Tongue (tissue), 2 donors: ENCODE data around the gene TMEM123. TPM values are rescaled to one million over a fixed set of nuclear protein-coding genes. Genes with fewer than 3 reads are reported as not detected.
A peak's percentile ranks its signal among the peaks of the same experiment; 100 is the strongest.

Experiments
- DNase-seq: peaks from one replicate; pipeline ENCODE4 v3.0.0-alpha.2; 2015
- total RNA-seq: library from RNA; depleted of rRNA; stranded (reverse); fragments of >200 nt; gene quantifications from one replicate; pipeline ENCODE4 v1.2.3, GENCODE V29; 2014

TMEM123 gene
- total RNA-seq, 1 donor from 2014 or later = 156 TPM

DNA sequence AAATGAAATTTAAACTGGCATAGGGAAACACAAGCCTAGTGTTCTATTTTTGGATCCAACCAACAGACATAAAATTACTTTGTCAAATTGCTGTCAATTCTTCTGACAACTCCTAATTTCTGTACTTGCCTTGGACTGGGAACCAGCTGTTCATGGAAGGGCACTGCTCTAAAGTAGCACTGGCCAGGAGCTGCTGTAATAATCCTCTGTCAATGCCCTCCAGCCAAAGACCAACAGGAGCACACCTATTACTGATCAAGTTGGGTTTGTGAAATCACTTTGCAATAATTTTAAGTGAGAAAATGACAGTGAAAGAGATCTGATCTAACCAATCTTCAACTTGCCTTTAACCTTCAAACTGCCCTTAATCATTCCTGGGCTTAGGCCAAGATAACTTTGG is 18.9 kb upstream of the TMEM123 start:
- DNase-seq = no peak

DNA sequence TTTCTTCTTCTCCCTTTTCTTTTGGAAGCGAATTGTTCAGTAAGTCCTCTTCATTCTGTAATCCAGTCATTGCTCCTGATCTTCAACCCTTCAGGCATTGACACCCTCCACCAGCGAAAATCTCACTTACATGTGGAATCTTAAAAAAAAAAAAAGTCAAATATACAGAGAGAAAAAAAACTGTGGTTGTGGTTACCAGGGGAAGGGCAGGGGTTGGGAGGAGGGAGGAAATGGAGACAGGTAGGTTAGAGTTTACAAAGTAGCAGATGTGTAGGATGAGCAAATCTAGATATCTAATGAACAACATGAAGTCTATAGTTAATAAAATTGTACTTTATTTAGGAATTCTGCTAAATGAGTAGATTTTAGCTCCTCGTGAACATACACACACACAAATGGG is 17.7 kb upstream of the TMEM123 start:
- no peak for DNase-seq

DNA sequence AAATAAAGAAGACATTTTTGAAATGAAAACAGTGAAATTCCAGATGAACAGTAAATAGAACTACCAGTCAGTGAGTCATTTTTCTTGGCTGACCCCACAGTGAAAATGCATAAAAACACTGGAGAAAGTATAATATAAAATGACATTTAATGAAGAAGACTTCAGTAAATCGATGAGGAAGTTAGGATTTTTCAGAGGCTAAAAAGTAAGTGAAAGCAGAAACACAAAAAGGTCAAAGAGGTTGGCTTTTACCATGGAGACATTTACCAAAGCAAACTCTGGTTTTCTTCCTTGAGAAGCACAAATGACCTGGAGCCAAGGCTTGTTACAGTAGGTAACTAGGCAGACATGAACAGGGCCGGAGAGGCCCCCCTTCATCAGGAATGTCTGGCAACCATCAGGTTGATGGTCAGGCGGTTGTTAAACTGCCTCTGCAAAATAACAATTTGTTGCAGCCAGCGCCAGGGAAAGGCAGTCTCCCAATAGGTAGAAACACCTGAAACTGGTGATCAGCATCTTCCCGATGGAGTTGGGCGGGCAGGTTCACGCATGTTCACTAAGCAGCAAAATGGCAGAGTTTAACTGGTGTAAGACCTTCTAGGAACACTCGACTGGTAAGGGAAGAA is 16.7 kb upstream of the TMEM123 start:
- DNase-seq = peak; percentile 65

DNA sequence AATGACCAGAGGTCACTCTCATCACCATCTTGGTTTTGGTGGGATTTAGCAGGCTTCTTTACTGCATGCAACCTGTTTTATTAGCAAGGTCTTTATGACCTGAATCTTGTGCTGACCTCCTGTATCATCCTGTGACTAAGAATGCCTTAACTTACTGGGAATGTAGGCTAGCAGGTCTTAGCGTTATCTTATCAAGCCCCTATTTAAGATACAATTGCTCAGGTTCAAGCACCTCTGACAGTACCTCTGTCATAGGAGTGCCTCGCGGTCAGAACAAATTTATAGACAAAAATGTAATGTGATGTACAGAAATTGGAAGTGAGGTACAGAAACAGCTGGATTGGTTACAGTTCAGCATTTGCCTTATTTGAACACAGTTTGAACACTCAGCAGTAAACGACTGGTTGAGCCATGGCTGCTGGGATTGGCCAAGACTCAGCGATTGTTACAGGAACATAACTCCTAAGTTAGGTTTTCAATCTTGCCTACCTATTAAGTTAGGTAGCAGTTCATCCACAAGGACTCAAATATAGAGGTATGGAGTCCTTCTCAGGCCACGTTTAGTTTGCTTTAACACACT is 16.1 kb upstream of the TMEM123 start:
- no peak for DNase-seq

DNA sequence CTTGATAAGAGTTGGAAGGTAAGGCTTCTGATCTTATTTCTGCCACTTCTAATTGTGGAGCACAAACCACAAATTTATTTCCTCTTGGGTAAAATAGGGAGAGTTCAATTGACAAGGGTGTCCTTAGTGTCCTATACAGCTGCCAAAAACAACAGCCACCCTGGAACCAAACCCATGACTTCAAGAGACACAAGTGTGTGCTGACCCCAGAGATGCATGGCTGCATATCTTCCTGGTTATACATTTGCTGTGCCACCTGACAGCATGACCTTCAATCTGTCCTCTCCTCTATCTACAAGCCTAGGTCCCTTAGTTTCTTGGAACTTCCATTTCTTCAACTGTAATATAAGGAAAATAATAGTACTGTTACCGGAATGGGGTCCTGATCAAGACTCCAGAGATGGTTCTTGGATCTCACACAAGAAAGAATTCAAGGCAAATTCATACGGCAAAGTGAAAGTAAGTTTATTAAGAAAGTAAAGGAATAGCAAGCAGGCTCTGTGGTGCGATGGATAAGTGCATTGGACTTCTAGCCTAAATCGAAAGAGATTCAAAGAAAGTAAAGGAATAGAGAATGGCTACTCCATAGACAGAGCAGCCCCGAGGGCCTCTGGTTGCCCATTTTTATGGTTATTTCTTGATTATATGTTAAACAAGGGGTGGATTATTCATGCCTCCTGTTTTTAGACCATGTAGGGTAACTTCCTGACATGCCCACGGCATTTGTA is 15.5 kb upstream of the TMEM123 start:
- DNase-seq = no peak

DNA sequence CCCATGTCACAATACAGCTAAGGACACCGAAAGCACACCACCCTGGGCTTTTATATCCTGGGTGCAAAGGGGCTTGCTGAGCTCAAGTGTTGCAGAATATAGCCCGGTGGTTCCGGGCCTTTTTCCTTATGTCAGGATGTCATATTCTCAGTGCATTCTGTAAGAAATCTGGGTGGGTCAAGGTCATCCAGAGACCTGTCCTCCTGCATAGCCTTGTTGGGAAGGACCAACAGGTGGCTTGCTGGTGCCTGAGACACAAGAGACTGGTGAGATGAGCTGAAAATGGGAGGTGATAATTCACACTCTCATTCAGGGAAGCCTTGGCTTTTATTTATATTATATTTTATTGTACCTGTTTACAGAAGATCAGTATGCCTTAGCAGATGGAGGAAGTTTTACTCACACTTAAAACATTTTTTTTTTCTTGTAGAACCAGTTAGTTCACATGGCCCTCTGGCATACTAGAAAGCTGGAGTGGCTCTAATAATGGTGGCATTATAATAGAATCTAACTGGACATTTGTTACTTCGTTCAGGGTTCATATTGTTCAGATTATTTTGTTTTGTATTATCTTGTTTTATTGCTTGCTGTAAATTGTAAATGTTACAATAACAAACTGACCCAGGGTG is 14.6 kb upstream of the TMEM123 start:
- DNase-seq = no peak

DNA sequence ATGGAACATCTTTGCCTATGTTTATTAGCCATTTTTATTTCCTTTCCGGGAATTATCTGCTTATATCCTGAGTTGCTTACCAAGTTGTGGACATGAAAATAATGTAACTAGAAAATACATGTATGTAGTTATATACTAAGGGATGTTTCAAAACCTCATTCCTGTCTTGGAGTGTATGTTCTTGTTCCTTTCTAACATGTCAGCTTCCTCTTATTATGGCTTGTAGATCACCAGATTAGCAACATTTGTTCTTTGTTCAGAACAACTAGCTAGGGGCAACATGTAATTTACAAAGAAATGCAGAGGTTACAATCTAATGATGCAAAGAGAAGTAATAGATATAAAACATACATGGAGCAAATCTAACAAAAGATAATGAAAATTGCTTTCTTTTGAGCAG is 13.1 kb upstream of the TMEM123 start:
- DNase-seq = no peak

DNA sequence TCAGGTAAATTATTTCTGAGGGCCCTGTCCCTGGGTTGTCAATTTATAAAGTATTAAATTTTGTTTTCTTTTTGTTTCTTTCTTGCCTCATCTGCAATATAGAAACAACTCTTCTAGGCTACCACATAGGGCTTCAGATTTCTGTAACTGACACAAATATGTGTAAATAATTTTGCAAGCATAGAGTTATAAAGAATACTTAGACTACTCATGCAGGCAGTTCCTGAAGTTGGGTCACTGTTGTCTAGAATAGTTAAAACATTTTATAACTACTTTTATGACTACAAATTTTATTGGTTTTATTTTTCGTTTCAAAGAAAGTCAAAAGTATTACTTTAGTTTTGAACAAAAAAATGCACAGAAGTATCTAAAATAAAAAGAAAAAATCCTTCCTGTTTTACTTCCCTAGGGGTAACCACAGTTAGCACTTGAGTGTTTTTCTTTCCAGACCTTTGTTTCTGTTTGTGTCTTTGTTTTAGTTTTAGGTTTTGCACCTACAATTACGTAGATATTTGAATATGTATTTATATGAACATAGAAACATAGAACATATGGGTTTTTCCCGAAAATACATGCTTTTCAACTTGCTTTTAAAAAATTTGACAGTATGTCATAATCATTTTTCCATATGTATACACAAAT is 12.4 kb upstream of the TMEM123 start:
- DNase-seq = no peak

DNA sequence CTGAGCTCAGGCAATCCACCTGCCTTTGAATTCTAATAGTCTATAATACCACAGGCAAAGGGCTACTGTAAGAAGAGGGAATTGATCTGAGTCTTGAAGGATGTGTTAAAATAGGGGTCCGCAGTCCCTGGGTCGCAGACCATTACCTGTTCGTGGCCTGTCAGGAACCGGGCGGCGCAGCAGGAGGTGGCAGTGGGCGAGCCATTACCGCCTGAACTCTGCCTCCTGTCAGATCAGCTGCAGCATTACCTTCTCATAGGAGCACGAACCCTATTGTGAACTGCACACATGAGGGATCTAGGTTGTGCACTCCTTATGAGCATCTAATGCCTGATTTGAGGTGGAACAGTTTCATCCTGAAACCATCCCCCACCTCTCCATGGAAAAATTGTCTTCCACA is 11.5 kb upstream of the TMEM123 start:
- no peak for DNase-seq

DNA sequence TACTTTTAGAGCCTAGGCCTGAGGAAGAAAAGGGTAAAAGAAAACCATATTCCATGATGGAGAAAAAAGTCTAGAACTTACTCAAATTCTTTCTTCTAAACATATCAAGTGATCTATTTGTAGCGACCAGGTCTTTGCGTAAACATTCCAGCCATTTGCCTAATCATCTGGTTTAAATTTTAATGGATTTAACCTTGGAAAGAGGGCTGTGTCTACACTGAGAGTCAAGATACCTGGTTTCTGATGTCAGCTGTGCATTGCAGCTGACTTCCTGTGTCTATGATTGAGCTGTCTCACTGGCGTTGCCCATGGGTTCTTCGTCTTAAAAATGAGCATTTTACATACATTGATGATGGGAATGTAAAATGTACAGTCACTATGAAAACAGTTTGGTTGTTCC is 10.0 kb upstream of the TMEM123 start:
- DNase-seq = no peak

DNA sequence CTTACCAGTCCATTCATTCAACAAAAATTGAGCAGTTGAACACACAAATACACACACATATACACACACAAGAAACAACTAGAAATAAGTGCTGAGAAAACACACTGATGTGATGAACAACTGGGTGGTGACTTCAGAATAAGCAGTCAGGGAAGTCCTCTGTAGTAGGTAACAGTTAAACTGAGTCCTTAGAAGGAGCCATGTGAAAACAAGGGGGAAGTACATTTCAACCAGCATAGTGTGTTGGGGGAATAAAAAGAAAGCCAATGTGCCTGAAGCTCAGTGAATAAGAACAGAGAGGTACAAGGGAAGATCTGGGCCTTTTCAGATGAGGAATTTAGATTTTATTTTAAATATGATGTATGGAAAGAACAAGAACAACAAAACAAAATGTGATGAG is 6.8 kb upstream of the TMEM123 start:
- DNase-seq = no peak

DNA sequence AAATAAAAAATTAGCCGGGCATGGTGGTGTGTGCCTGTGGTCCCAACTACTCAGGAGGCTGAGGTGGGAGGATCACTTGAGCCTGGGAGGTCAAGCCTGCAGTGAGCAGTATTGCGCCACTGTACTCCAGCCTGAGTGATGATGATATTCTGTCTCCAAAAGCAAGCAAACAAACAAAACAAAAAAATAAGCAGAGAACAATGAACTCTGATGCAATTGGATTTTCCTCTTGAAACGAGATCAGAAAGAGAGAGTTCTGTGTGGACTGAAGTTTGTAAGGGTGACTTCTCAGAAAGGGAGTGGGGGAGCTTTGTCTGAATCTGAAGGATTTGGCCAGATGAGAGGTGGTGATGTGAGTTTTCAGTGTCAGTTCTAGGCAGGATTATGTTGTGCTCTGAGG is 6.0 kb upstream of the TMEM123 start:
- no peak for DNase-seq

DNA sequence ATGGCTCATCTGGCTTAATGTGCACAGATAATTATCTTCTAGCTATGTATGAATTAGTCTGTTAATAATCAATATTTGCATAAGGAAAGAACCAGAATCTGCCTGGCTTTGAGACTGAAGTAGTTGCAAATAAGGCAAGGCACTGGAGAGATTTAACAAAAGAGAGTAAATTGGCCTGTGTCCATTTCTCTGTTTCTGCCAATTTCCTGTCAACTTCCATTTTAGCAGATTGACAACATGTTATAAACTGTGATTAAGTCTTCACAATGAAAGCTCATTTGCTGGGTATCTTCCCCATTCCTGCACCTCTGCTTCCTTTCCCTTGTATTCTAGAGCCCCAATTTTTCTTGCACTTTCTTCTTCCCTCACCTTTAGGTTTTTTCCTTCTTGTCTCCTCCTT is 5.3 kb upstream of the TMEM123 start:
- DNase-seq = peak; percentile 43

DNA sequence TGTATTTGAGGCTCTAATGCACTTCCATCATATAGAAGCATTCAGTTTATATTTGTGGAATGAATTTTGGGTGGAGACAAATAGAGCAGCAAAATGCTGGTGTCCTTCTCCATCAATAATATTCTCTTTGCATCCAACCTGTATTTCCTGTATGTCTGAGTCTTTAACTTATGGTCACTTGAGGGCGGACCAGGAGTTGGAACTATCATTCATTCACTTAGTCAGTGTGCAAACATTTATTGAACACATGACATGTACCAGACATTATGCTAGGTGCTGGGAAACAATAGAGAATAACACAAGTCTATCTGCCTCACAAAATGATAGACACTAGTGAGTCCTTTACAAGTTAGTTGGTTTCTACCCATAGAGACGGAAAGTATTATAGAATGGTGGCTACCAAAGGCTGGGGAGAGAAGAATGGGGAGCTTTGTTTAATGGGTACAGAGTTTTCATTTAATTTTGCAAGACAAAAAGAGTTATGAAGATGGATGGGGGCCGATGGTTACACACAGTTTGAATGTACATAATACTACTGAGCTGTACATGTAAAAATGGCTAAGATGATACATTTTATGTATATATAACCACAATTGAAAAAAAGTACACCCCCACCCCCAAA is 4.6 kb upstream of the TMEM123 start:
- no peak for DNase-seq

DNA sequence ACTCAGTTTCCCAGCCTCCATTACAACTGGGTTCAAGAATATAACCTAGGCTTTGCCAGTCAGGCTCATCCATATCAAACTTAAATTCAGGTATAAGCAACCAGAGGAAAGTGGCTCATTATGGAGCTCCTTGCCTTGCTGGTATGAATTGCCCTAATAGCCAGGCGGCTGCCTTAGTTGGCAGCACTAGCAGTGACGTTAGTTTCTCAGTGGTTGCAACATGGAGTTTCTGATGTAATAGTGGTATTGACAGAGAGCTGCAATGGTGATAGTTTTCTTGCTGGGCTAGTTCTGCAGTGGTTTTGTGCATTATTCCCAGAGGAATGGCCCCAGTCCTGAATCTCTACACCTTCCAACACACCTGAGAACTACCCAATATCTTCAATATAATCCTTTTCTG is 3.8 kb upstream of the TMEM123 start:
- DNase-seq = no peak

DNA sequence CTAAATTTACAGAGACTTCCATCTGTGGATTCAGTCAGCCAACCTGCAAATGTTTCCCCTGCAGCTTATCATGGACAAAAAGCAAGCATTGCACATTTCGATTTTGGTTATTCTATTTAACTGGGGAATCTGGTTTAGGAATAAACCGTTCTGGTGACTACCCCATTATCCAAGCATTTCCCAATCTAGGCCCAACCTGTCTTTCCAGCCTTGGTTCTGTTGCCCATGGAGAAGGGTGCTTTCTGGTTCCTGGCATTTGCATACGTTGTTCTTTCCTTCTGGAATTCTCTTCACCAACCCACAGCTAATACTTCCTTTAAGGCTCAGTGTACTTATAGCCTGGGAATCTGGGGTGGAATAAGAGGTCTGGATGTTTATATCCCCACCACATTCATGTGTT is 1.4 kb upstream of the TMEM123 start:
- DNase-seq = no peak

DNA sequence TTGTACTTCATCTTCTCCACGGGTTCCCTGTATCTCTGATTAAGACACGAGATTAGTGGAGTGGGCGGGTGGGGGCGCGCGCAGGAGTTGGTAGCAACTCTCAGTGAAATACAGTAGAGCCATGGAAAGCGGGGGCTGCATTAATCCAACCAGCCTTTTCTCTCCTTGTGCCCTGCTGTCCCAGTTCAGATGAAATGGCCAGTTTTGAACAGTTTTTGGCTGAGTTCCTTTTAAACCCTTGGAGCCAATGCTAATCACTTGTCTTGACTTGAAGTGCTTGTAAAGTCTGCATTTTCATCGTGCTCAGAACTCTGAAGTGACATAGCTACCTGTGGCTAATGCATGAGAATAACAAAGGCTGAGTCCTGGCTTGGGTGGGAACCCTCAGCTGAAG is 734 bp upstream of the TMEM123 start:
- DNase-seq = no peak

DNA sequence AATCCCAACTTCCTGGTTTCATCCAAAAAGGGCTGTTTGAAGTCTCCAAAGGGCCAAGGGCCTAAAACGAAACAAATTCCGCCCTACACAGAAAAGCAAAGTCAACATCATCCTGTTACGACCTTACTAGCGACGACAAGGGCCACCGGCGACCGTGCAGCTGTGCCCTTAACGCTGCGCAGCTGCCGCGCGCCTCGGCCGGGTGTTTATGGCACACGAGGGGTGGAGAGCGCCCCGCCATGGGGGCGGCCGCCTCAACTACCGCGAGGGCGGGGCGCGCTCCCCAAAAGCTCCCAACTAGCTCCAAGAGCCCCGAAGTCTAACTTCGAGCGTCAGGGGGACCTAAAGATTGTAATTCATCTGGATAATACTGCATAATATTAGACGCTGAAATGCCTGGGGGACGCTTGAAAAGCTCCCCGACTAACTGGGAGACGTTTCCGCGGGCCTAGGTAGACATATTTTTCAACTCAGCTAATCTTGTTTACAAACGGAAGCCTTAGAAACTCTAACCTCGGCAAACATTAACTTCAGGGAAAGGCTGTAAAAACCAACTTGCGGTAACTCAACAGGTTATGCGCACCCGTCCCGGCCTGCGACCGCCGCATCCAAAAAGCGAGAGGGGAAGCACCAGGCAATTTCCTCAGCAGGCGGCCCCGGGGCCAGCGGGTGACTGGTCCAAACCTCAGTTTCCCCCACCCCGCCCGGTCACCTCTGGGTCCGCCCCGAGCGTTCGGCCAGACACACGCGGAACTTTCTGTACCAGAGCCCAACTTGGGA is 694 bp downstream of the TMEM123 start:
- DNase-seq = peak; percentile 89

DNA sequence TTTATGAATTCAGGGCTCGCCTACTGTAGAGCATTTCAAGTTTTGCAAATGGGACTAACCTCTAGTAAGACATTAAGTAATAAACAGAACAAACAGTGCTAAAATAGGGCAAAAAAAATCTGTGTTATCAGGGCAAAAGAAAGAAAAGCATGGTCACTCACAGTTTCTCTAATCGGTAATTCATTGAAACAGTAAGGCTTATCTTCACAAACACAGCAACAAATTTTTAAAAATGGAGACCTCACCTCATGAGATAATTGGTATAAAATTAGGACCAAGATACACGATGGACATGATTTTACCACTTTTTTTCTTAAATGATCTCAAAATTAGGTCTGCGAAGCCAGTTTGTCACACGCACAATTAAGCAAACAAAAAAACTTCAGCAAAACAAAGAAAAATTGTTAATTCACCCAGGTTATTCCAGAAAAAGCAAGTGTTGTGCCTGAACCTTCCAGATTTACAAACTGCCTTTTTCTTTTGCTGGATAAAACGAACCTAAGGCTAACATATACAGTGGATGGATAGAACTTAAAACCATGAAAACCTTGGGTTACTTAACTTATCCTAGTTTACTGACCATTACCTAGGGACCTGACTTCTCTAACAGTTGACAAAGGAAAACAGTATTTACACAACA is 1.4 kb downstream of the TMEM123 start:
- peak; percentile 22 for DNase-seq

DNA sequence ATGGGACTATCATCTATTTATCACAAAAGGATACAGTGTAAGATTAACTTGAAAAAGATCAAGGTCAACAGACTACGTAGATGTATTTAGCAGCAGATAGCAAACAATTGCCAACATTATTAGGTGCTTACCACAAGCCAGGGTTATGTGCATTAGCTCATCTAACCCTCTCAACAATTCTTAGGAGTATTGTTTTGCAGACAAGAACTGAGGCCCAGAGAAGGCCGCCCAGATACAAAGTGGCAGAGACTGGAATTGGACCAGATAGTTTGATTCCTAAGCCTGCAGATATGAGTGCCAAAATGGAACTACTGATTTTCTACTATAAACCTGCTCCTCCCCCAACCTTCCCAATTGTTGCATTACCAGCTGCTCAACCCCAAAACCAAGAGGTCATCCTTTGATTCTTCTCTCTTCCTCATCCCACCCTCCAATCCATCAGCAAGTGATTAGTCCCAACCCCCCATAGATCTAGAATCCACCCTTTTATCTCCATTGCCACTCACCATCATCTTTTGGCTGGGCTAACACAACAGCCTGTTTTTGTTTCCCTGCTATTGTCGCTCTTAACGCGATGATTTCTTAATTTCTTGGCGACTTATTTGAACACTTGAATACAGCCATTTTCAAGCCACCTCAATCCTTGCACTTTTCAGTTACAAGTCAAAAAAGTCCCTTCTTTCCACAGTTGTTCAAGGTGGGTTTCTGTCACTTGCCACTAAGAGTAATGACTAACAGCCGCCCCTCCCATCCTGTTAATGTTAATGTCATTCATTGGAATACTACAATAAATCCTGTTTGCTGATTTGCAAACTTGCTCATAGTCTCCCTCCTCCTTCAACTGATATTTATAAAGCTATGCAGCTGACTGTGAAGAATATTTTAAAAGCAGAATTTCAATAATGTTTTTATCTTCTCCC is 2.7 kb downstream of the TMEM123 start:
- DNase-seq = no peak
